HG03575 (cell line): ENCODE results near the gene MPL.

Experiments used
- ATAC-seq: cut with Tn5 transposase; IDR thresholded peaks from one replicate; pipeline ENCODE4 v1.9.1; 2021; ENCODE audit not compliant: unreplicated experiment, insufficient number of reproducible peaks, low FRiP score; ENCODE audit errors: extremely low read depth

The MPL gene

GRCh38 chr1:43349594-43350306, 12.1 kb downstream of the MPL start:
- no peak for ATAC-seq

GRCh38 chr1:43350976-43351375, 13.4 kb downstream of the MPL start:
- ATAC-seq: no peak

- no peak for ATAC-seq
Measured at GRCh38 chr1:43351421-43352350, 14.1 kb downstream of the MPL start.

- ATAC-seq: no peak
Measured at GRCh38 chr1:43352351-43352705, 14.7 kb downstream of the MPL start.

- ATAC-seq: no peak
Measured at GRCh38 chr1:43352881-43353280, 15.3 kb downstream of the MPL start.

- ATAC-seq: no peak
Measured at GRCh38 chr1:43354471-43354870, 16.9 kb downstream of the MPL start.

- no peak for ATAC-seq
Measured at GRCh38 chr1:43354936-43355335, 17.3 kb downstream of the MPL start.

GRCh38 chr1:43357251-43357650, 19.6 kb downstream of the MPL start:
- ATAC-seq: no peak

GRCh38 chr1:43358121-43358745, 20.6 kb downstream of the MPL start:
- ATAC-seq: no peak

GRCh38 chr1:43358746-43359693, 21.4 kb downstream of the MPL start, which contains the start of gene CDC20:
CDC20 (plus strand) TSS chr1:43358981; CDS start chr1:43359216, 235 bp downstream.
- peak; percentile 71 for ATAC-seq

GRCh38 chr1:43359696-43360095, 22.1 kb downstream of the MPL start:
- ATAC-seq: no peak

GRCh38 chr1:43360616-43361015, 23.0 kb downstream of the MPL start:
- ATAC-seq: no peak

- ATAC-seq: no peak
Measured at GRCh38 chr1:43363283-43363934, 25.8 kb downstream of the MPL start.

- no peak for ATAC-seq
Measured at GRCh38 chr1:43363935-43364525, 26.4 kb downstream of the MPL start.

- ATAC-seq: no peak
Measured at GRCh38 chr1:43365678-43366077, 28.1 kb downstream of the MPL start.

- ATAC-seq: no peak
Measured at GRCh38 chr1:43366179-43366578, 28.6 kb downstream of the MPL start.

- no peak for ATAC-seq
Measured at GRCh38 chr1:43366601-43367025, 29.0 kb downstream of the MPL start.
